Measurements from ENCODE around the gene CNTNAP2. TPM values are rescaled to one million over a fixed set of nuclear protein-coding genes. Genes with fewer than 3 reads are reported as not detected.

CNTNAP2 gene
- total RNA-seq, 4 donors from 2014 or later = not detected

DNA sequence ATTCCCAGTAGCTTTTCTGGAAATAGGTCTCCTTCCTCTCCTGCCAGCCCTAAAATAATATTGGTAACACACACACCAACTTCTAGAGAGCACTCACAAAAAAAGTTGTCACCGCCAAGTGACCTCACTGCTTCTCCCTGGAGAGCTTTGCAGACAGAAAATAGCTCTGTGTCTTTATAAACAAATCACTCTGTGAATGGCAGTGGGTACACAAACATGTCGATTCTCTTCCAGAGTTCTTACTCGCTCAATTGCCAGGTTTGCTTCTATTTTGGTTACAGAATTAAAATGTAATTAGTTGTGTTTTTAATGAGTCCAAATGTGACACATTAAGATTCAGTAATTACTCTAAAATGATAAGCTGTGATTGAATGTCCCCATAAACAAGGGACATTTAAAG, 1824.8 kb downstream of the CNTNAP2 start:
- in situ Hi-C loops (cut with MboI; ENCODE audit: low sequenced_read_pairs in 4 of 4) (no loop called here), intact Hi-C loops (cut with DNase I; ENCODE audit: low total_unique reads) (no loop called here)
- H3K9me3 ChIP-seq = no peaks in the 10 kb centered on the region
- ATAC-seq (no peak), DNase-seq (no peak)
- H3K27ac ChIP-seq = no peak overlapping the region
- no peaks in the 10 kb centered on the region for H3K4me1 ChIP-seq
- H3K27me3 ChIP-seq = no peaks in the 10 kb centered on the region
- no peaks in the 10 kb centered on the region for H3K36me3 ChIP-seq
- no peak for TF ChIP-seq CTCF (IDR thresholded peaks at IDR 0.05 in 4 of 5, conservative IDR thresholded peaks at IDR 0.05 in 1 of 5)
- TF ChIP-seq POLR2A (IDR thresholded peaks at IDR 0.05) = no peak
- no peak overlapping the region for H3K4me3 ChIP-seq

GRCh38 chr7:147944321-147944720, 1827.7 kb downstream of the CNTNAP2 start:
- DNase-seq (no peak), ATAC-seq (no peak)
- no peak for TF ChIP-seq CTCF (IDR thresholded peaks at IDR 0.05 in 4 of 5, conservative IDR thresholded peaks at IDR 0.05 in 1 of 5)
- TF ChIP-seq POLR2A (IDR thresholded peaks at IDR 0.05) = no peak
- no peaks in the 10 kb centered on the region for H3K9me3 ChIP-seq
- no peak overlapping the region for H3K27ac ChIP-seq
- H3K4me3 ChIP-seq = no peak overlapping the region
- in situ Hi-C loops (cut with MboI; ENCODE audit: low sequenced_read_pairs in 4 of 4) = no loop called here
- H3K4me1 ChIP-seq = no peaks in the 10 kb centered on the region
- no peaks in the 10 kb centered on the region for H3K36me3 ChIP-seq
- H3K27me3 ChIP-seq = no peaks in the 10 kb centered on the region
- intact Hi-C loops (cut with DNase I; ENCODE audit: low total_unique reads) = no loop called here

- TF ChIP-seq POLR2A (IDR thresholded peaks at IDR 0.05) = no peak
- no peak for TF ChIP-seq CTCF (IDR thresholded peaks at IDR 0.05 in 4 of 5, conservative IDR thresholded peaks at IDR 0.05 in 1 of 5)
- in situ Hi-C loops (cut with MboI; ENCODE audit: low sequenced_read_pairs in 4 of 4) = no loop called here
- Histone ChIP-seq H3K27me3 (no peaks in the 10 kb centered on the region), H3K4me1 (no peaks in the 10 kb centered on the region), H3K36me3 (no peaks in the 10 kb centered on the region), H3K4me3 (no peak overlapping the region), H3K27ac (no peak overlapping the region), H3K9me3 (no peaks in the 10 kb centered on the region)
- DNase-seq (no peak), ATAC-seq (no peak)
- intact Hi-C loops (cut with DNase I; ENCODE audit: low total_unique reads) = no loop called here
Measured at GRCh38 chr7:147952918-147953317, 1836.3 kb downstream of the CNTNAP2 start.

- H3K36me3 ChIP-seq = no peaks in the 10 kb centered on the region
- no peaks in the 10 kb centered on the region for H3K4me1 ChIP-seq
- ATAC-seq (no peak), DNase-seq (no peak)
- TF ChIP-seq POLR2A (IDR thresholded peaks at IDR 0.05) (no peak), CTCF (IDR thresholded peaks at IDR 0.05 in 4 of 5, conservative IDR thresholded peaks at IDR 0.05 in 1 of 5) (no peak)
- intact Hi-C loops (cut with DNase I; ENCODE audit: low total_unique reads) (no loop called here), in situ Hi-C loops (cut with MboI; ENCODE audit: low sequenced_read_pairs in 4 of 4) (no loop called here)
- no peak overlapping the region for H3K27ac ChIP-seq
- no peak overlapping the region for H3K4me3 ChIP-seq
- H3K9me3 ChIP-seq = no peaks in the 10 kb centered on the region
- H3K27me3 ChIP-seq = no peaks in the 10 kb centered on the region
Measured at GRCh38 chr7:147968046-147968610, 1851.5 kb downstream of the CNTNAP2 start.

- ATAC-seq (no peak), DNase-seq (no peak)
- no peak overlapping the region for H3K27ac ChIP-seq
- no peaks in the 10 kb centered on the region for H3K27me3 ChIP-seq
- H3K9me3 ChIP-seq = no peaks in the 10 kb centered on the region
- H3K36me3 ChIP-seq = no peaks in the 10 kb centered on the region
- H3K4me3 ChIP-seq = no peak overlapping the region
- in situ Hi-C loops (cut with MboI; ENCODE audit: low sequenced_read_pairs in 4 of 4) (no loop called here), intact Hi-C loops (cut with DNase I; ENCODE audit: low total_unique reads) (no loop called here)
- TF ChIP-seq POLR2A (IDR thresholded peaks at IDR 0.05) (no peak), CTCF (IDR thresholded peaks at IDR 0.05 in 4 of 5, conservative IDR thresholded peaks at IDR 0.05 in 1 of 5) (no peak)
- H3K4me1 ChIP-seq = no peaks in the 10 kb centered on the region
Measured at GRCh38 chr7:147971606-147972110, 1855.1 kb downstream of the CNTNAP2 start.

Measured in gastrocnemius medialis (tissue), 4 donors.